ENCODE data around the gene POLR1E.
A peak's percentile ranks its signal among the peaks of the same experiment; 100 is the strongest.
"Not testable (repeated sequence)": the region's sequence is repeated elsewhere in the genome, so short reads cannot be mapped to it uniquely, and the experiment has no call there.

Gene POLR1E

DNA sequence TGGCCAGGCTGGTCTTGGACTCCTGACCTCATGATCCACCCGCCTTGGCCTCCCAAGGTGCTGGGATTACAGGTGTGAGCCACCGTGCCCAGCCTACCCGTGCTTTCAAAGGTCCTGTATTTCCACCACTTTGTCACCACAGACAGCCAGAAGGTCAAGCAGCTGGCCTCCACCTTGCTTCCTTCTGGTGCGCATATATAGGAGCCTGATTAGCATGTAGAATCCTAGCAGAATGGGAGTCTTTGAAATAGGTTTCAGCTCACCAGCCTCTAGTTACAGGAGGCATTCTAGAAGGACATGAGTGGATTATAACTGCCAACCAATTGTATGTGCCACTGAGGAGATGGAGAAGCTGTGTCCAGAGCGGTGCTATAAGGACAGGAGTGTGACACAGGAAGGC, 18.9 kb downstream of the POLR1E start:
- no peak for DNase-seq (ENCODE audit: low spot score)

DNA sequence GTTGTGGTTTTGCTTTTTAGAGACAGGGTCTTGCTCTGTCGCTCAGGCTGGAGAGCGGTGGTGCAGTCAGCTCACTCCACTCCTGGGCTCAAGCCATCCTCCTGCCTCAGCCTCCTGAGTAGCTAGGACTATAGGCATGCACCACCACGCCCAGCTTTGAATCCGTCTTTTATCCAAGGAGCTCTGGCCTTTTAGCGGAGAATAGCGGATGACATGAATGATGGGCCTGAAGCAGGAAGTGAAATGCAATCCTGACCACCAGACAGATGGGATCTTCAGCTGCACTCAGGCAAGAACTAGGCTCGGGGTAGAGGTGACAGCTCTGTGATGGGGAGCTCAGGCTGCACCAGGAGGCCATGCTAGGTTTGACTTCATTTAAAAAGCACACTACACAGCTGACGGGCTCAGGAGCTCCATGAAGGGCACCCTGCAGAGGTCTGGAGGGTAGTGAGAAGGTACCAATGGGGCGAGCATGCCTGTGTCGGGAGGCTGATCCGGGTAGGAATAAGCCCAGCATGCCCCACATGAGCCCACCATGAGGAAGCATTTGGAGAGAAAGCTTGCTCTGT, 21.9 kb downstream of the POLR1E start:
- DNase-seq (ENCODE audit: low spot score), result no peak

DNA sequence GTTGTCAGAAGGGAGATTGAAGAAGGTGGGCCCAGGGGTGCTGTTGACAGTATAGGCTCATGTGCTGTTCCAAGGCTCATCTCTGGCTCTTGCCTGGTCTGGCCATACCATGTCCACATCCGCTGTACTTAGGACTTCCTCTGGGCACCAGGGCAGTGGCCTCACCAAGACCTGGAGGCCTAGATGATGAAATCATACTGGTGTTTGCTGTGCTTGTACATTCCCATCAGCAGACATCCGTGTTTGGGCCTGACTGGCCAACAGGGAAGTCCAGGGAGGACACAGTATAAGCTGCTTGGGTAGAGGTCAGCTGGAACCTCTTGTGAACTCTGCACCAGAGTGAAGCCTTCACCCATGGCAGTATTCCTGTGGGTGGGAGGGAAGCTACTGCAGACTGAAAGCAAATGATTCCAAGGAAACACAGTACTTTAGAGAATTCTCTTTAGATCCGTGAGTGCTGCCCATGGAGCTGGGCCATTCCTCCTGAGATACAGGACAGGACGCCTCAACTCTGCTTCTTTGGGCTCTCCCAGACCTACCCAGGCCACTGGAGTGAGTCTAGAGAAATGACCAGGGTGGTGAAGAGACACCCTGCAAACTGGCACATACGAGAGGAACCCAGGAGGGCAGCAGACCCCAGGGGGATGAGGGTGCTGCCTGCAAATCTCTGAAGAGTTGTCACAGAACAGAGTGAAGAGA, 22.5 kb downstream of the POLR1E start:
- DNase-seq (ENCODE audit: low spot score), result no peak

DNA sequence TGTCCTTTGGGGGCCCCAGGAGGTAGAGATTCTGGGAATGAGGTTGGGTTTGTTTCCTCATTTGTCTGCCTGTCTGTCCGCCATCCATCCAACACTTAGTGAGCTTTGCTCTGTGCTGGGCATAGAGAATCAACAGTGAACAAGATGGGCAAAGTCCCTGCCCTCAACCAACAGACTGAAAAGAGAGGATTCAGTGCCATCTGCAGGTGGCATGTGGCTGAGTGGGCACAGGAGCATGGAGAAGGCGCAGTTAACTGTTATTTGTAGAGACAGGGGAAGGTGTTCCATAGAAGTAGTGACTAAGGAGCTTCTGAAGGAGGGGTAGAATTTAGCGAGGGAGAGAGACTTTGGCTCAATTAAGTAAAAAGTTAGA, 23.1 kb downstream of the POLR1E start:
- DNase-seq (ENCODE audit: low spot score), result no peak

DNA sequence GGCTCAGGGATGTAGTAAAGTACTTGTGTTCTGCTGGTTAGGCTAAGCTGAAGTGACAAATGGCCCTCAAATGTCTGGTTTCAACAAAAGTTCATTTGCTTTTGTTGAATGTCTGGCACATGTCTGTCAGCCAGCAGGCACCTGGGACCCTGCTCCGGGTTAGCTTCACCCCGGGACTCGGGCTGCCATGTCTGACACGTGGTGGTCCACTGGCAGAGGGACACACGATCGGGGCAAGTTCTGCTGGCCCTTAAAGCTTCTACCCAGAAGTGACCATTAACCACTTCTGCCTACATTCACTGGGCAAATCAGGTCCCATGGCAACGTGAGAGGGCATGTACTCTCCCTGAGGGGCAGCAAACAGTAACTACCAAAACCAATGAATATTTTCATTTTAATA, 23.8 kb downstream of the POLR1E start:
- DNase-seq (ENCODE audit: low spot score), result no peak

DNA sequence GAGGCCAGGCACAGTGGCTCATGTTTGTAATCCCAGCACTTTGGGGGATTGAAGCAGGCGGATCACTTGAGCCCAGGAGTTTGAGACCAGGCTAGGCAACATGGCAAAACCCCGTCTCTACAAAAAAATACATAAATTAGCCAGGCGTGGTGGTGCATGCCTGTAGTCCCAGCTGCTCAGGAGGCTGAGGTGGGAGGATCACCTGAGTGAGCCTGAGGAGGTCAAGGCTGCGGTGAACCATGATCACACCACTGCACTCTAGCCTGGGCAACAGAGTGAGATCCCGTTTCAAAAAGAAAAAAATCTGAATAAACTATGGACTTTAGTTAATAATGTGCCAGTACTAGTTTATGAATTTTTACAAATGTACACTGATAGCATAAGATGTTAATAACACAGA, 24.3 kb downstream of the POLR1E start:
- DNase-seq (ENCODE audit: low spot score), result not testable (repeated sequence)

DNA sequence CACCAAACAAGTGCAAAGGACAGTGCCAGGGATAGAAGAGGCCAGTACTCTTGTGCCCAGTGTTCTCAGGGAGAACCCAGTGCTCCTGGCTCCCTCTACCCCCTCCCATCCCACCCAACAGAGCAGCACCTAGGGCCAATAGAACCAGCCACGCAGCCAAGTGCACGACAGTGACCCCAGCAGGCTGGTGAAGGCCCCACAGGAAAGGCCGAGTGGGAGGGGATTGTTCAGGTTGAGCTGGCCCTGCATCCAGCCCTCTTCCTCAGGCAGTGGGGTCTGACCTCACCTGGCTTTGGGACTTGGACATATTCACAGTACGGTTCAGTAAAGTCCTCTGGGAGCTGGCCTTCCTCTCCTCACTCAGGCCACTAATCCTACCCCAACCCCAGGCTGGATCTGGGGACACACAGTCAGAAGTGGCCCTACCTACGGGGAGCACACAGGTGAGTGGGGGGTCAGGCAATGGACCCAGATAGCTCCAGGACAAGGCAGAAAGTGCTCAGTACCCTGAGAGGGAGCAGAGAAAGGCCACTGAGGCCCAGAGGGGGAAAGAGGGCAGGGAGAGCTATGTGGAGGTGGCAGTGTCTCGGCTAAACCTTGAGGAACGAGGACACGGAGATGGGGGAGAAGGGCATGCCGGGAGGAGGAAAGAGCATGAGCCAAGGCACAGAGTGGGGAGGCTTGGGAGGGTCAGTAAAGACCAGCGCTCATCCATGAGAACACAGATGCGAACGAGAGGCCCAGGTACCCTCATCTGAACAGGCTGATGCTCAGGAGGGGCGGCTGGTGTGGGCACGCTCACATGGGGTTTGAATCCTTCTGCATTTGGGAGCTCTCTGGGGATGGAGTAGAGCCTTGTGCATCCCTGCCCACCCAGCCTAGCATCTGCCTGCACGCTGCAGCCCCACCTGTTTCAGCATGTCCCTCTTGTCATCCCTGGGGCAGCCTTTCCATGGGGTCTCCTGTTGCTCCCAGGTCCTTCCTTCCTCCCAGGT, 25.6 kb downstream of the POLR1E start:
- DNase-seq (ENCODE audit: low spot score), result peak; percentile 24

DNA sequence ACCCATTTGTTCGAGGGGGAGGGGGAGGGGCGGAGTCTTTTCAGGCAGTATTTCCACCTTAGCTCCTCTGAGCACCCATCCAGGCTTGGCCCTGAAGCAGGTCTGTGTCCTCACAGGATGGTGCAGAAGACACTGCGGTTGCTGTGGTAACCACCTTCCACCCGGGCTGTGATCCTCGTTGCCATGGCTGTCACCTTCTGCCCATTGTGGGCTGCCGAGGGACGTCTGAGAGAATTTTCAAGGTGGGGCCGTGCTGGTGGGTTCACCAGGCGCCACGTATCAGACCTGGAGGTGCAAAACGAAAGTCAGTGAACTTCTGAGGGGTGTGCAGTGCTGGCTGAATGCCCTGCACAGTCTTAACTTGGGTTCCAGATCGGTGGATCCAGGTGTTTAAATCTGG, 26.7 kb downstream of the POLR1E start:
- DNase-seq (ENCODE audit: low spot score), result no peak

DNA sequence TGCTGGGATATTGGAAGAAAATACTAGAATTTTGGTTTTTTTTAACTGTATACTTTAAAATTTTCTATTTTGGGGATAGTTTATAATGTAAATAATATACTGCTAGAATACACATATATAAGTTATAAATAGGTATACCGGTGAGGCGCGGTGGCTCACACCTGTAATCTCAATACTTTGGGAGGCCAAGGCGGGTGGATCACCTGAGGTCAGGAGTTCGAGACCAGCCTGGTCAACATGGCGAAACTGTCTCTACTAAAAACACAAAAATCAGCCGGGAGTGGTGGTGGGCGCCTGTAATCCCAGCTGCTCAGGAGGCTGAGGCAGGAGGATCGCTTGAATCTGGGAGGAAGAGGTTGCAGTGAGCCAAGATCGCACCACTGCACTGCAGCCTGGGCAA, 28.7 kb downstream of the POLR1E start:
- DNase-seq (ENCODE audit: low spot score), result not testable (repeated sequence)

DNA sequence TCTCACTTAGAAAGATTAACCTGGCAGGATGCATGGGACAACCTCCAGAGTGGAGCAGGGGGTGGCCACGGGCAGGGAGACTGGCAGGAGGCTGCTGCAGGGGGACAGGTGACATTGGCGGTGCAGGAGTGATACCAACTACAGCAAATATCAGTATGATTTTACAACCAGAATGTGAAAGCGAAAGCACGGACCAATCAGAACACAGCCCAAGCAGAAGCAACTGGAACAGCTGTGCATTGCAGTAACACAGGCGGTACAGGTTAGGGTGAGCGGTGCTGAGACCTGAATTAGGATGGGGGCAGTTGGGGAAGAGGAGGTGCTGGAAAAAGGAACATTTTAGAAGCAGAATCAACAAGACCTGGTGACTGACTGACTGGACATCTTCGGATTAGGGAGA, 29.3 kb downstream of the POLR1E start:
- no peak for DNase-seq (ENCODE audit: low spot score)

DNA sequence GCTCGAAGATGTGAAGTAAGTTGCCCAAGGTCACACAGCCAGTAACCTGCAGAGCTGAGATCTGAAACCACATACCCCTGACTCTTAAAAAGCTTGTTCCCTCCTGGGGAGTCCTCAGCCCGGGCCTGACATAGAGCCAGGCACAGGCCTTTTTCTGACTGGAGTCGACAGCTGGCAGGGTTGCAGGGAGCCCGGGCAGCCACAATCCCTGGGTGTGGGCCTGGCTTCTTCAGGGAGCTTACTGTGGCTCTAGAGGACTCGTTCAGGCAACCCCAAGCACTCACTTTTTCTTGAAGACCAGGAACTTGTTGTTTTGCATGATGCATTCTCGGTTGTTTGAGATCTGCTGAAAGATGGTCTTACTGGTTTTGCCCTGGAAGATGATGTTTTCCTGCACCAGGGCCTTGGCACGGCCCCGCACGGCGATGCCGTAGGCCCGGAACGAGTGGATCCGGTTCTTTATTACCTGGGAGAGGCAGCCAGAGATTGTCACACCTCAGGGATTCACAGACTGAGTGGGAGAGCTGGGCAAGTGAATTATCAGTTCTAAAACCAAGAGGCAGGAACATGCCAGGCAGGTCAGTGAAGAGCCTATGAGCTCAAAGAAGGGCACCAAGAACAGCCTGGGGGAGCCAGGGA, 30.0 kb downstream of the POLR1E start:
- no peak for DNase-seq (ENCODE audit: low spot score)

DNA sequence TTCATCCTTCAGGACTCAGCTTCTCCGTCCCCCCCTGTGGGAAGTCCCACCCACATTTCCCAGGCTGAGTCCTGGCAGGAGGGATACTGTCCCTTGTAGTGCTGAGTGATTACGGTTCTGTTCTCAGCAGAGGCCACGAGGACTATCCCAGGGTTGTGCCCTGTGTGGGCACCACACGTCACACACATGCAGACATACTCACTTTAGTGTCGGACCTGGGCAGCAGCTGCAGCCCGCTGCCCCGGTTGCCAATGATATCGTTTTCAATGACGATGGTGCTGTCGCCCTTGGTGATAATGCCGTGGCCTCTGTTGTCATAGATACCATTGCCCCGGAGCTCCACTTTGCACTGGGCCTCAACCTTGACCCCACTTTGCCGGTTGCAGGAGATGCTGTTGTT, 32.2 kb downstream of the POLR1E start:
- no peak for DNase-seq (ENCODE audit: low spot score)

DNA sequence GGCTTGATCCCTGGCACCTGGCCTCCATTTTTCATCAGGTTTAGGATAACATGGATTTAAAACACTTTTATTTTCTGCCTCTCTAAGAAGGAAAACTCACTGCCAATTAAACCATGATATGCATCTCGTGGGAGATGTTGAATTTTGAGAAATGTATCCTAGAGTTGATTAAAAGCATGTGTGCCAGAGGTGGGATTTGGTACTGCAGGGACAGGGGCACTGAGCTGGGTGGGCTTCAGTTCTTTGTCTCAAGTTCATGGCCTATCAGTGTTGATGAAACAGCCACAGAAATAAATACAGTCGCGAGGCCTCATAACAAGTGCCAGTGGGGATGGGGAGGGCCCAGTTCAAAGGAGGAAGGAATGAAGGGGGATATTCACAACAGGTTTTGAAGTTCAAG, 34.9 kb downstream of the POLR1E start:
- no peak for DNase-seq (ENCODE audit: low spot score)

DNA sequence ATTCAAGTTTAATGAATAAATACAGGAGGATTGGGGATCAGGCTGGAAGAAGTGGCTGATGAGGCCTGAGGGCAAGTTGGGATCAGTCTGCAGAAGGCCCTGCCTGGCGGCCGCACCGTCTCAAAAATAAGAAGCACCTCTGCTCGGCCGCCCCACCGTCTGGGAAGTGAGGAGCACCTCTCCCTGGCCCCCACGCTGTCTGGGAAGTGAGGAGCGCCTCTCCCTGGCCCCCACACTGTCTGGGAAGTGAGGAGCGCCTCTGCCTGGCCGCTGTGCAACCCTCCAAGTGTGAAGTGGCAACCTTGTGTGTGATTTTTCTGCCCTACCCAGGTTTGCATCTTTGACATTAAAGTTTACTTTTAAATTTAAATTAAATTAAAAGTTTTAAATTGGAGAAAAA, 35.4 kb downstream of the POLR1E start:
- no peak for DNase-seq (ENCODE audit: low spot score)

DNA sequence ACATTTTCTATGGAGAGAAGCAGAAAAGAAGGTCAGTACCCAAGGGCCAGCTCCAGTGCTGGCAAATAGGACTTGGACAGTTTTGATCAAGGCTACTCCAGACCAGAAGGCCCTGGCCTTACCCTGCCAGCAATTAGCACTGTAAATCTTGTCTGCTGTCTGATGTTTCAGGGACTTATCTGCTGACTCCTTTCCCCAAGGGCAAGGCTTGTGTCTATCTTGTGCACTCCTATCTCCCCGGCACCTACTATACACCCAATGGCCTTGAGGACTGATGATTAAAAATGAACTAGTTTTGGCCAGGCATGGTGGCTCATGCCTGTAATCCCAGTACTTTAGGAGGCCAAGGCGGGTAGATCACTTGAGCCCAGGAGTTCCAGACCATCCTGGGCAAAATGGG, 37.2 kb downstream of the POLR1E start:
- no peak for DNase-seq (ENCODE audit: low spot score)

DNA sequence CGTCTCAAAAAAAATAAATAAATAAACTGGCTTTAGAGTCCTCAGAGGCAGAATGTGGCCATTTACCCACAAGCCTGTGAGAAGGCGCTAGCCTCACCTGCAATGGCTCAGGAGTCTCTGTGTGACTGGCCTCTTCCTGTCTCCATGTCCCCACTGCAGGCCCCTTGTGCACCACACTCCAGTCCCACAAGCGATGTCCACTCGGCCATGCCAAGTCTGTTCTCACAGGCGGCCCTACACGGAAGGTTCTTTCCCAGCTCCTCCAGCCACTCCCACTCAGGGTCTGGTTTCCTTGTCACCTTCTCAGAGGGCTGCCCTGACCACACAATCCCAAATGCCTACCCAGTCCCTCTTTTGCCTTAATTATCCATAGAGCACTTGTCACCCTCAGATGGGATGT, 38.2 kb downstream of the POLR1E start:
- no peak for DNase-seq (ENCODE audit: low spot score)

DNA sequence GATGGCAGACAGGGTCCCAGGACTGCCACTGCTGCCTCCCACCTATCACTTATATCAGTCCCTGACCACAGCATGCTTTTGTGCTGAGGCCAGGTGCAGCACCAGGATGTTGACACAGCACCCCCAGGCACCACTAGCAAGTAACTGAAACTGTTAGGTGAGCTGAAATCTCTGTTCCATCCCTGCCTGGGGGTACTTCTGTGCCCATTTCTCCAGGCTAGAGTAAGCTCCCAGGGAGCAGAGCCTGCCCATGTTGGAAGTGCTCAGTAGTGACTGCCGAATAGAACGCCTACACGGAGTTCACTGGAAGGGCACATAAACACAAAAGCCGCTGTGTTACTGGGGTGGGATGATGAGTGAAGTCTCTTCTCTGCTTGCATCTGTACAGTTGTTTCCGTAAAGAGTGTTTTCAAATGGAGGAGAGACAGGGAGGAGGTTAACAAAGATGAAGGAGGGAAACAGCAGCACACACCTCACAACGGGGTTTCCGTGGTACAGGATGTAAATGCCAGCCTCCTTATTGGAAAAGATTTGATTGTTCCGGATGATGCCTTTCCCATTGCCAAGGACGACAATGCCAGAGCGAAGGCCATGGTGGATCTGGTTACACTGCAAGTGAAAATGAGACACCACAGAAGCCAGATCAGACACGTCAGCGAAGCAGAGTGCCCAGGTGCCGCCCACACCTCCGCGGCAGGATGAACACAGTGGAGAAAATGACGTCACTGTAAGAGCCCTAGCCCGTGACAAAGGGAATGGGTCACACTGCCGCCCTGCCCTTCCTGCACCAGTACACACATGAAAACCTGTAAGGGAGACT, 43.1 kb downstream of the POLR1E start:
- peak; percentile 87 for DNase-seq (ENCODE audit: low spot score)

DNA sequence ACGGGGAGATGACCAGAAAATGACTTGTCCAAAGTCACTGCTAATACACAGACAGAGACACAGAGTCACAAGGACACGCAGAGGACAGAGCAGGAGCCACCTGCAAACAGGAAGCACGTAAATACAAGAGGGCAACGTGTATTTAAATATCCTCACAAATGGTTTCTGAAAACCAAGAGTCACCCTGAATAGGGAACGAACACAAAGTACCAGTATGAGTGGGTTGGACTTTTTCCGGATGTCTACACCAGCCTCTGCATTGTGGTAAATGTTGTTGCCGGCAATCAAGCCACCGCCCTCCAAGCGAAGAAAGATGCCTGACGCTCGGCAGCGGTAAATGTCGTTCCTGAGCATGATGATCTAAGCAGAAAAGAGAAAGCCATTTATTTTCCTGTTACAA, 46.0 kb downstream of the POLR1E start:
- DNase-seq (ENCODE audit: low spot score), result peak; percentile 72

DNA sequence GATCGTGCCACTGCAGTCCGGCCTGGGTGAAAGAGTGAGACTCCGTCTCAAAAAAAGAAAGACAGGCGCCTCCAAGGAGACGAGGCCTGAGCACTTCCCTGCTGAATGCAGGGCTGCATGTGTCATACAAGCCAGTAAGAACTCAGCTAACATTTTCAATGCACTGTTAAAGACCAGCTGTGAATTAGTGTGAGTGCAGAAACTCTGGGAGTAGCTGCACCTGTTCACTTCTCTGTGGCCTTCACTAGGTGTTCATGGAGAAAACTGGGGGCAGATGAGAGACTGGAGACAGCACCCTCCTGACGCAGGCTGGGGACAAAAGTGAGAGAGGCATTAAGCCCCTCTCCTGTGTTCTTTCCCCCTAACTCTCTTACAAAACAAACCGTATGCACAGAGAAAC, 48.7 kb downstream of the POLR1E start:
- DNase-seq (ENCODE audit: low spot score), result no peak

DNA sequence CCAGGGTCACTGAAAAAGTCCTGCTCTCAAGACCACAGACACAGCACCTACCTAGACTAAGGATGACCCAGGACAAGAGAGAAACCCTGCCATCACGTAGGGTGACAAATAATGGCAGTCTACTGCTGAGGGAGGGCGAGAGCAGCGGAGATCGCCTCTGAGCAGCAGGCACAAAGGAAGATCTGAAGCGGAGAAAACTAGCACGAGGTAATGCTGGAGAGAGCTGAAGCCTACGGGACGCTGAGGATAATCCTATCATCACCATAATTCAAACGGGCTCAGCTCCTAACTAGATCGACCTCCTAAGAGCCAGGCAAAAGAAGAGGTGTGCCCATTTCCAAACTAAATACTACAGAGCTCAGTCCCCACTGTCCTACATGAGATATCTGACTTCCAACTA, 49.2 kb downstream of the POLR1E start:
- no peak for DNase-seq (ENCODE audit: low spot score)

DNA sequence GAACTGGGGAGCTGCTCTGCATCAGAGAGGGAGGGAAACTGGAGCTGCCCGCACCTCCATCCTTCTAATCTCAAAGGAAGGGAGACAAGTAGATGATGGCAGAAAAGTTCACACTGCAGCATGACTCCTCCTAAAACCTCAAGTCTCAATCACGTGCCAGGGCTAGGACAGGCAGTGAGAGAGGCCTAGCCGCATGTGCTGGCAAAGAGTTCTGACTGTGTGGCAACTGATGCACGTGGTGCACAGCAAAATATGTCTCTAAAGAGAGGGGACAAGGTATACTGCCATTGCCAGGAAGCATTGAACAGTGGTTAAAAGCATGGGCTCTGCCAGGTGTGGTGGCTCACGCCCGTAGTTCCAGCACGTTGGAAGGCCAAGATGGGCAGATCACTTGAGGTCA, 52.4 kb downstream of the POLR1E start:
- DNase-seq (ENCODE audit: low spot score), result no peak

DNA sequence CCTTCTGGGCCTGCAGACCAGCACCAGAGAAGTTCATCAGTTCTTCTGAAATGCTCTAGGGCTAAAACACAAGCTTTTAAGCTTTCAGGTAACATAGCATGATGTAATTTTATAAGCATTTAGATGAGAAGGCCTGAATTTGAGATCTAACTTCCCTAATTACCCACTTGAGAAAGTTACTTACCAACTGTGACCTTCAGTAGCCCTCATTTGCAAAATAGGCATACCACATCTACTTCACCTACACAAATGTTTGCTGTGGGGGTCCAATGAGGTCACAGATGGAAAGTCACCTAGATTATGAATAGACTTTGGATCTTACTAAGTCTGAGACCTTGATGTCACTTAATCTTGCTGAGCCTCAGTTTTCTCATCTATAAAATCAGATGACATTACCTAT, 53.9 kb downstream of the POLR1E start:
- peak; percentile 44 for DNase-seq (ENCODE audit: low spot score)
